ENCODE results near the gene KRTAP5-5. TPM values are rescaled to one million over a fixed set of nuclear protein-coding genes. Genes with fewer than 3 reads are reported as not detected.

The KRTAP5-5 gene
- total RNA-seq, 1 experiment from 2014 or later = not detected

GRCh38 chr11:1671658-1672057 lies 42.1 kb downstream of the KRTAP5-5 start:
- no peaks in the 10 kb centered on the region for H3K4me1 ChIP-seq (ENCODE audit: control insufficient read depth, insufficient read depth, low read length)
- no peak for DNase-seq (ENCODE audit: low read depth, low spot score)
- intact Hi-C loops (cut with micrococcal nuclease; ENCODE audit: unreplicated experiment) = no loop called here
- in situ Hi-C loops (cut with HindIII; ENCODE audit: low pct_unique_long_range_greater_than_20kb, low sequenced_read_pairs) = no loop called here
- no peak overlapping the region for H3K27ac ChIP-seq (ENCODE audit: low read length)
- ATAC-seq = no peak
- H3K36me3 ChIP-seq (ENCODE audit: control insufficient read depth, insufficient read depth, low read length) = no peaks in the 10 kb centered on the region
- H3K9me3 ChIP-seq (ENCODE audit: control insufficient read depth, insufficient read depth, low read depth, low read length) = no peaks in the 10 kb centered on the region
- ChIA-PET POLR2A (interaction anchor here (0.6 kb wide), 1 partner anchor 65 kb away, joined by 3 read pairs; no protein-coding TSS in a partner anchor), CTCF (no interaction called here)
- H3K4me3 ChIP-seq (ENCODE audit: low read depth in 2 of 2, low read length in 2 of 2) = no peak overlapping the region
- no peak for TF ChIP-seq TCF7L2 (IDR thresholded peaks at IDR 0.05; ENCODE audit: low read depth, low read length)
- no peak for TF ChIP-seq SIN3A (IDR thresholded peaks at IDR 0.05; ENCODE audit: borderline replicate concordance, insufficient read depth, low read depth, low read length)
- TF ChIP-seq, protein P1, sequence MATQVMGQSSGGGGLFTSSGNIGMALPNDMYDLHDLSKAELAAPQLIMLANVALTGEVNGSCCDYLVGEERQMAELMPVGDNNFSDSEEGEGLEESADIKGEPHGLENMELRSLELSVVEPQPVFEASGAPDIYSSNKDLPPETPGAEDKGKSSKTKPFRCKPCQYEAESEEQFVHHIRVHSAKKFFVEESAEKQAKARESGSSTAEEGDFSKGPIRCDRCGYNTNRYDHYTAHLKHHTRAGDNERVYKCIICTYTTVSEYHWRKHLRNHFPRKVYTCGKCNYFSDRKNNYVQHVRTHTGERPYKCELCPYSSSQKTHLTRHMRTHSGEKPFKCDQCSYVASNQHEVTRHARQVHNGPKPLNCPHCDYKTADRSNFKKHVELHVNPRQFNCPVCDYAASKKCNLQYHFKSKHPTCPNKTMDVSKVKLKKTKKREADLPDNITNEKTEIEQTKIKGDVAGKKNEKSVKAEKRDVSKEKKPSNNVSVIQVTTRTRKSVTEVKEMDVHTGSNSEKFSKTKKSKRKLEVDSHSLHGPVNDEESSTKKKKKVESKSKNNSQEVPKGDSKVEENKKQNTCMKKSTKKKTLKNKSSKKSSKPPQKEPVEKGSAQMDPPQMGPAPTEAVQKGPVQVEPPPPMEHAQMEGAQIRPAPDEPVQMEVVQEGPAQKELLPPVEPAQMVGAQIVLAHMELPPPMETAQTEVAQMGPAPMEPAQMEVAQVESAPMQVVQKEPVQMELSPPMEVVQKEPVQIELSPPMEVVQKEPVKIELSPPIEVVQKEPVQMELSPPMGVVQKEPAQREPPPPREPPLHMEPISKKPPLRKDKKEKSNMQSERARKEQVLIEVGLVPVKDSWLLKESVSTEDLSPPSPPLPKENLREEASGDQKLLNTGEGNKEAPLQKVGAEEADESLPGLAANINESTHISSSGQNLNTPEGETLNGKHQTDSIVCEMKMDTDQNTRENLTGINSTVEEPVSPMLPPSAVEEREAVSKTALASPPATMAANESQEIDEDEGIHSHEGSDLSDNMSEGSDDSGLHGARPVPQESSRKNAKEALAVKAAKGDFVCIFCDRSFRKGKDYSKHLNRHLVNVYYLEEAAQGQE (IDR thresholded peaks at IDR 0.05; ENCODE audit: insufficient read depth in 1 of 2, low read depth in 2 of 2, low read length in 1 of 2) = no peak
- TF ChIP-seq, protein P2, sequence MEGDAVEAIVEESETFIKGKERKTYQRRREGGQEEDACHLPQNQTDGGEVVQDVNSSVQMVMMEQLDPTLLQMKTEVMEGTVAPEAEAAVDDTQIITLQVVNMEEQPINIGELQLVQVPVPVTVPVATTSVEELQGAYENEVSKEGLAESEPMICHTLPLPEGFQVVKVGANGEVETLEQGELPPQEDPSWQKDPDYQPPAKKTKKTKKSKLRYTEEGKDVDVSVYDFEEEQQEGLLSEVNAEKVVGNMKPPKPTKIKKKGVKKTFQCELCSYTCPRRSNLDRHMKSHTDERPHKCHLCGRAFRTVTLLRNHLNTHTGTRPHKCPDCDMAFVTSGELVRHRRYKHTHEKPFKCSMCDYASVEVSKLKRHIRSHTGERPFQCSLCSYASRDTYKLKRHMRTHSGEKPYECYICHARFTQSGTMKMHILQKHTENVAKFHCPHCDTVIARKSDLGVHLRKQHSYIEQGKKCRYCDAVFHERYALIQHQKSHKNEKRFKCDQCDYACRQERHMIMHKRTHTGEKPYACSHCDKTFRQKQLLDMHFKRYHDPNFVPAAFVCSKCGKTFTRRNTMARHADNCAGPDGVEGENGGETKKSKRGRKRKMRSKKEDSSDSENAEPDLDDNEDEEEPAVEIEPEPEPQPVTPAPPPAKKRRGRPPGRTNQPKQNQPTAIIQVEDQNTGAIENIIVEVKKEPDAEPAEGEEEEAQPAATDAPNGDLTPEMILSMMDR (IDR thresholded peaks at IDR 0.05) = no peak
- no peak for TF ChIP-seq POLR2AphosphoS5 (IDR thresholded peaks at IDR 0.05; ENCODE audit: low read depth, low read length)
- no TSS peak for BruUV-seq (replicated peaks)
- H3K27me3 ChIP-seq (ENCODE audit: control insufficient read depth, insufficient read depth, low read length) = peaks cover 2% of the 10 kb centered on the region; the same call in 1 of the 2 replicates

GRCh38 chr11:1672613-1673350 lies 43.2 kb downstream of the KRTAP5-5 start:
- intact Hi-C loops (cut with micrococcal nuclease; ENCODE audit: unreplicated experiment) (no loop called here), in situ Hi-C loops (cut with HindIII; ENCODE audit: low pct_unique_long_range_greater_than_20kb, low sequenced_read_pairs) (no loop called here)
- no peaks in the 10 kb centered on the region for H3K4me1 ChIP-seq (ENCODE audit: control insufficient read depth, insufficient read depth, low read length)
- H3K27ac ChIP-seq (ENCODE audit: low read length) = no peak overlapping the region
- peaks cover 2% of the 10 kb centered on the region; the same call in 1 of the 2 replicates for H3K27me3 ChIP-seq (ENCODE audit: control insufficient read depth, insufficient read depth, low read length)
- POLR2A ChIA-PET = interaction anchor here (0.6 kb wide), 1 partner anchor 232 kb away, joined by 5 read pairs; no protein-coding TSS in a partner anchor
- H3K9me3 ChIP-seq (ENCODE audit: control insufficient read depth, insufficient read depth, low read depth, low read length) = no peaks in the 10 kb centered on the region
- ATAC-seq (no peak), DNase-seq (ENCODE audit: low read depth, low spot score) (no peak)
- no peaks in the 10 kb centered on the region for H3K36me3 ChIP-seq (ENCODE audit: control insufficient read depth, insufficient read depth, low read length)
- BruUV-seq (replicated peaks) = no TSS peak
- H3K4me3 ChIP-seq (ENCODE audit: low read depth in 2 of 2, low read length in 2 of 2) = no peak overlapping the region
- TF ChIP-seq TCF7L2 (IDR thresholded peaks at IDR 0.05; ENCODE audit: low read depth, low read length) (no peak), SIN3A (IDR thresholded peaks at IDR 0.05; ENCODE audit: borderline replicate concordance, insufficient read depth, low read depth, low read length) (no peak), POLR2AphosphoS5 (IDR thresholded peaks at IDR 0.05; ENCODE audit: low read depth, low read length) (no peak)
- TF ChIP-seq, protein P2 (IDR thresholded peaks at IDR 0.05) = no peak
- TF ChIP-seq, protein P1 (IDR thresholded peaks at IDR 0.05; ENCODE audit: insufficient read depth in 1 of 2, low read depth in 2 of 2, low read length in 1 of 2) = no peak
- CTCF ChIA-PET = no interaction called here

Data from Panc1 (cell line).